PFSK-1 (cell line): ENCODE measurements around the gene IPCEF1. TPM values are rescaled to one million over a fixed set of nuclear protein-coding genes. Genes with fewer than 3 reads are reported as not detected.

ENCODE experiments used
- FOXP2 ChIP-seq: optimal IDR thresholded peaks from 2 replicates; pipeline ENCODE3; 2011; ENCODE audit warnings: borderline replicate concordance, control low read depth, inconsistent platforms; ENCODE audit not compliant: insufficient read depth; ENCODE audit errors: extremely low read length, extremely low read depth
- POLR2AphosphoS5 ChIP-seq: IDR thresholded peaks from 2 replicates; pipeline ENCODE4 v1.6.1; 2012; ENCODE audit warnings: low read depth, mild to moderate bottlenecking, control low read depth, low read length, moderate library complexity
- REST ChIP-seq, 2 experiments: IDR thresholded peaks; 2 replicates each; pipeline versions ENCODE4 v1.6.1 to v1.8.0; 2011 to 2012; ENCODE audit warnings: low read depth in 2 of 2, low read length in 2 of 2, control low read depth in 1 of 2, inconsistent platforms in 1 of 2, mild to moderate bottlenecking in 1 of 2, moderate library complexity in 1 of 2; ENCODE audit not compliant: insufficient read depth in 1 of 2
- SIN3A ChIP-seq: IDR thresholded peaks from 2 replicates; pipeline ENCODE4 v1.6.1; 2012; ENCODE audit warnings: mild to moderate bottlenecking, low read length, moderate library complexity, borderline replicate concordance; ENCODE audit not compliant: insufficient read depth
- TAF1 ChIP-seq: IDR thresholded peaks from 2 replicates; pipeline ENCODE4 v1.6.1; 2012; ENCODE audit warnings: low read length, control low read depth, borderline replicate concordance; ENCODE audit not compliant: insufficient read depth
- polyA plus RNA-seq: library from polyadenylated mRNA; unstranded; fragments of >200 nt; gene quantifications from one replicate; pipeline ENCODE4 v1.2.1, GENCODE V29; 2012; ENCODE audit warnings: low read depth, missing spikeins; ENCODE audit not compliant: insufficient read length

IPCEF1 gene
- not detected for polyA plus RNA-seq

- no peak for TF ChIP-seq REST (IDR thresholded peaks at IDR 0.05; ENCODE audit: insufficient read depth in 1 of 2, low read depth in 2 of 2, low read length in 2 of 2)
- TF ChIP-seq POLR2AphosphoS5, result no peak
- no peak for TF ChIP-seq TAF1
- TF ChIP-seq SIN3A, result no peak
- TF ChIP-seq FOXP2, result no peak
Observed at GRCh38 chr6:154356690-154357089, at the start of gene IPCEF1. Gene IPCEF1 (minus strand): TSS chr6:154356803. CDS start chr6:154265947, 90,856 bp downstream.

GRCh38 chr6:154406301-154406700 lies 49.7 kb upstream of the IPCEF1 start:
- TF ChIP-seq POLR2AphosphoS5, result no peak
- TF ChIP-seq FOXP2, result no peak
- TF ChIP-seq SIN3A, result no peak
- no peak for TF ChIP-seq TAF1
- no peak for TF ChIP-seq REST (IDR thresholded peaks at IDR 0.05; ENCODE audit: insufficient read depth in 1 of 2, low read depth in 2 of 2, low read length in 2 of 2)

GRCh38 chr6:154404791-154405400 lies 48.3 kb upstream of the IPCEF1 start:
- TF ChIP-seq SIN3A (no peak), POLR2AphosphoS5 (no peak), REST (IDR thresholded peaks at IDR 0.05; ENCODE audit: insufficient read depth in 1 of 2, low read depth in 2 of 2, low read length in 2 of 2) (no peak), TAF1 (no peak), FOXP2 (no peak)

GRCh38 chr6:154403788-154404187 lies 47.2 kb upstream of the IPCEF1 start:
- TF ChIP-seq SIN3A, result no peak
- no peak for TF ChIP-seq REST (IDR thresholded peaks at IDR 0.05; ENCODE audit: insufficient read depth in 1 of 2, low read depth in 2 of 2, low read length in 2 of 2)
- no peak for TF ChIP-seq FOXP2
- TF ChIP-seq TAF1, result no peak
- no peak for TF ChIP-seq POLR2AphosphoS5

- TF ChIP-seq TAF1, result no peak
- no peak for TF ChIP-seq SIN3A
- no peak for TF ChIP-seq FOXP2
- TF ChIP-seq REST (IDR thresholded peaks at IDR 0.05; ENCODE audit: insufficient read depth in 1 of 2, low read depth in 2 of 2, low read length in 2 of 2), result no peak
- no peak for TF ChIP-seq POLR2AphosphoS5
Observed at GRCh38 chr6:154402081-154402780, 45.6 kb upstream of the IPCEF1 start.
